ENCODE results near the gene METTL26. TPM values are rescaled to one million over a fixed set of nuclear protein-coding genes. Genes with fewer than 3 reads are reported as not detected.

METTL26 gene
- total RNA-seq, 4 donors from 2014 or later, result 147 to 204 (median 176) TPM

- Histone ChIP-seq H3K27me3 (no peaks in the 10 kb centered on the region), H3K27ac (no peak overlapping the region), H3K9me3 (no peaks in the 10 kb centered on the region), H3K36me3 (peaks cover 0 to 49% (median 15%) of the 10 kb centered on the region in 3 donors), H3K4me1 (peaks cover 0 to 65% (median 41%) of the 10 kb centered on the region in 4 donors), H3K4me3 (no peak overlapping the region)
- no peak for DNase-seq (ENCODE audit: low spot score in 2 of 2)
- 82 to 85% methylated on average over 34 to 36 of the region's 36 CpGs for whole genome bisulfite sequencing, 2 donors
- TF ChIP-seq POLR2A (IDR thresholded peaks at IDR 0.05) (no peak), EP300 (IDR thresholded peaks at IDR 0.05) (no peak), CTCF (IDR thresholded peaks at IDR 0.05) (no peak)
These were observed 46.6 kb upstream of the METTL26 start for GRCh38 chr16:682493-683395.

DNA sequence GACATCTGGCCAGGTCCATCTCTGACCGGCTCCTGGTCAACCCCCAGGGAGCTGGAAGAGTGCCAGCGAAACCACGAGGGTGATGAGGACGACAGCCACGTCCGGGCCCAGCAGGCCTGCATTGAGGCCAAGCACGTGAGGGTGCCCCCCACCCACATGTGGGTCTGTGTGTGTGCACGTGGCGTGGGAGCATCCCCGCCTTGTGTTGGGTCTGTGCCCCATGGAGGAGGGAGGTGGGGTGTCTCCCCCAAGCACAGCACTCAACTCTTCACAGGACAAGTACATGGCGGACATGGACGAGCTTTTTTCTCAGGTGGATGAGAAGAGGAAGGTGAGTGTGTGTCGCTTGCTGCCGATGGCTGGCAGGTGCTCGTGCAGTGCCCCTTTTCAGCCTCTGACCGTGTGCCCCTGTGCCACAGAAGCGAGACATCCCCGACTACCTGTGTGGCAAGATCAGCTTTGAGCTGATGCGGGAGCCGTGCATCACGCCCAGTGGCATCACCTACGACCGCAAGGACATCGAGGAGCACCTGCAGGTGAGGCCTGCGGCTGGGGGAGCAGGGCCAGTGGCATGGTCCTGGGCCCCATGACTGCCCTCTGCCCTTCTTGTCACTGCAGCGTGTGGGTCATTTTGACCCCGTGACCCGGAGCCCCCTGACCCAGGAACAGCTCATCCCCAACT lies 45.8 kb upstream of the METTL26 start:
- H3K27me3 ChIP-seq, result no peaks in the 10 kb centered on the region
- no peak overlapping the region for H3K4me3 ChIP-seq
- WGBS, 2 donors, result 78 to 83% methylated on average over 7 to 28 of the region's 28 CpGs
- H3K4me1 ChIP-seq, result peaks cover 0 to 65% (median 41%) of the 10 kb centered on the region in 4 donors
- TF ChIP-seq EP300 (IDR thresholded peaks at IDR 0.05) (no peak), CTCF (IDR thresholded peaks at IDR 0.05) (no peak), POLR2A (IDR thresholded peaks at IDR 0.05) (no peak)
- H3K9me3 ChIP-seq, result no peaks in the 10 kb centered on the region
- peaks cover 0 to 40% (median 15%) of the 10 kb centered on the region in 3 donors for H3K36me3 ChIP-seq
- H3K27ac ChIP-seq, result no peak overlapping the region
- DNase-seq (ENCODE audit: low spot score in 2 of 2), result no peak

DNA sequence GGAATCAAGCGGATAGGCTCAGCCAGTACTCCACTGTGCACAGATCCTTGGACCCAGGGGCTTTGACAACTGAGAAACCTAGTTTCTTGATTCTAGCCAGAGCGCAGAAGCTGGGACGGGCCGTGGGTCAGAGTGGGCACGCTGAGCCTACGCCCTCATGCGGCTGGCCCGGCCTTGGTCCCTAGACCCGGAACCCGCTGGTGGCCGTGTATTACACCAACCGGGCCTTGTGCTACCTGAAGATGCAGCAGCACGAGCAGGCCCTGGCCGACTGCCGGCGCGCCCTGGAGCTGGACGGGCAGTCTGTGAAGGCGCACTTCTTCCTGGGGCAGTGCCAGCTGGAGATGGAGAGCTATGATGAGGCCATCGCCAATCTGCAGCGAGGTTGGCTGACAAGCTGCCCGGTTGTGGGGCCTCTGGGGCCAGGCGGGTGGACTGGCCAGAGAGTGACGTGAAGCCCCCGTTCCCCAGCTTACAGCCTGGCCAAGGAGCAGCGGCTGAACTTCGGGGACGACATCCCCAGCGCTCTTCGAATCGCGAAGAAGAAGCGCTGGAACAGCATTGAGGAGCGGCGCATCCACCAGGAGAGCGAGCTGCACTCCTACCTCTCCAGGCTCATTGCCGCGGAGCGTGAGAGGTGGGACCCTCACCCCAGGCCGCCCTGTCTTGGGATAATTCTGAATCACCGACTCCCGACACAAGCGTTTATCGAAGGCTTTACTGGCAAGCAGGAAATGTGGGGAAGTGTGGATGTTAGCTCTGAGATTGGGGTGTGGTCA lies 45.1 kb upstream of the METTL26 start:
- H3K9me3 ChIP-seq, result no peaks in the 10 kb centered on the region
- WGBS, 2 donors, result 48 to 62% methylated on average over 32 to 34 of the region's 44 CpGs
- no peaks in the 10 kb centered on the region for H3K27me3 ChIP-seq
- H3K4me1 ChIP-seq, result peaks cover 0 to 62% (median 42%) of the 10 kb centered on the region in 4 donors
- peak overlapping the region; percentile 69 to 91 (median 85) for H3K4me3 ChIP-seq
- H3K27ac ChIP-seq, result peak overlapping the region; percentile 85 to 97 (median 94)
- TF ChIP-seq CTCF (IDR thresholded peaks at IDR 0.05), result no peak
- no peak for TF ChIP-seq POLR2A (IDR thresholded peaks at IDR 0.05)
- no peak for TF ChIP-seq EP300 (IDR thresholded peaks at IDR 0.05)
- no peak for DNase-seq (ENCODE audit: low spot score in 2 of 2)
- peaks cover 0 to 33% (median 15%) of the 10 kb centered on the region in 3 donors for H3K36me3 ChIP-seq

- Histone ChIP-seq H3K9me3 (no peaks in the 10 kb centered on the region), H3K4me1 (peaks cover 0 to 62% (median 45%) of the 10 kb centered on the region in 4 donors), H3K27me3 (no peaks in the 10 kb centered on the region), H3K36me3 (peaks cover 0 to 27% (median 15%) of the 10 kb centered on the region in 3 donors), H3K4me3 (peak overlapping the region; percentile 69 to 91 (median 85)), H3K27ac (peak overlapping the region; percentile 85 to 97 (median 94))
- DNase-seq (ENCODE audit: low spot score in 2 of 2), result no peak
- TF ChIP-seq POLR2A (IDR thresholded peaks at IDR 0.05) (no peak), CTCF (IDR thresholded peaks at IDR 0.05) (no peak), EP300 (IDR thresholded peaks at IDR 0.05) (no peak)
- 0 to 1% methylated on average over 11 to 17 of the region's 38 CpGs for whole genome bisulfite sequencing, 2 donors
These were observed 44.5 kb upstream of the METTL26 start for GRCh38 chr16:680625-680945.
